A549 (cell line): ENCODE data around the gene SERPINF2. TPM values are rescaled to one million over a fixed set of nuclear protein-coding genes. Genes with fewer than 3 reads are reported as not detected.

Experiments
- ATAC-seq, 2 experiments: fragments of 200-7000 bp in 1 of 2; fragments of >200 bp in 1 of 2; cut with Nextera tagmentation in 1 of 2; cut with Tn5 transposase in 1 of 2; 3 replicates each; pipeline versions ENCODE4 v1.8.0 to v1.9.1; 2018 to 2020; ENCODE audit warnings: mild to moderate bottlenecking in 1 of 2, moderate library complexity in 1 of 2
- CTCF ChIA-PET: fragments of 300-600 bp; sonication (Branson Sonifier 250); formaldehyde crosslinking; extraction: SDS; loops from one replicate; lab custom pipeline; 2021; ENCODE audit warnings: antibody characterized with exemption, inconsistent platforms; lab: Yijun Ruan, JAX
- POLR2A ChIA-PET: fragments of 350-600 bp; formaldehyde crosslinking; extraction: SDS; loops from one replicate; lab custom pipeline; 2021; ENCODE audit warnings: antibody characterized with exemption, inconsistent platforms; lab: Yijun Ruan, JAX
- DNase-seq, 2 experiments: peaks; one replicate each; pipeline versions ENCODE4 v3.0.0 to v3.0.0-alpha.2; 2011 to 2016; ENCODE audit warnings: low read depth in 1 of 2, low spot score in 1 of 2
- FAIRE-seq: peaks from 2 replicates; lab custom pipeline; 2011; peaks lifted over from hg19 to GRCh38; lab: Jason Lieb, UNC
- H3K27ac ChIP-seq, 2 experiments: fragments of >200 bp; sonication (Bioruptor Twin); formaldehyde crosslinking; 3 replicates each; pipeline ENCODE4 v1.5.1; 2016 to 2017
- H3K4me1 ChIP-seq: fragments of >200 bp; sonication (Bioruptor Twin); formaldehyde crosslinking; 3 replicates; pipeline ENCODE4 v1.6.1; 2016
- H3K4me2 ChIP-seq: fragments of >200 bp; sonication (Bioruptor Twin); formaldehyde crosslinking; 3 replicates; pipeline ENCODE4 v1.6.1; 2016
- H3K4me3 ChIP-seq: fragments of >200 bp; sonication (Bioruptor Twin); formaldehyde crosslinking; 3 replicates; pipeline ENCODE4 v1.5.1; 2016
- H3K9me3 ChIP-seq: fragments of >200 bp; sonication (Bioruptor Twin); formaldehyde crosslinking; 3 replicates; pipeline ENCODE4 v1.6.1; 2016
- CHD2 ChIP-seq: fragments of 150-350 bp; IDR thresholded peaks from 2 replicates; pipeline ENCODE4 v1.6.1; 2014; ENCODE audit warnings: low read length; ENCODE audit not compliant: partially characterized antibody
- EHF ChIP-seq: fragments of 250-450 bp; sonication (Bioruptor Pico); IDR thresholded peaks from 2 replicates; pipeline ENCODE4 v1.5.0; 2020; ENCODE audit warnings: mild to moderate bottlenecking
- FOSB ChIP-seq: fragments of 250-450 bp; sonication (Bioruptor Pico); IDR thresholded peaks from 2 replicates; pipeline ENCODE4 v1.5.0; 2020; ENCODE audit warnings: mild to moderate bottlenecking, moderate library complexity
- HOXB13 ChIP-seq: fragments of 250-450 bp; sonication (Bioruptor Pico); IDR thresholded peaks from 2 replicates; pipeline ENCODE4 v1.5.0; 2020; ENCODE audit warnings: low read depth, mild to moderate bottlenecking, moderate library complexity
- HOXB5 ChIP-seq: fragments of 250-450 bp; sonication (Bioruptor Pico); IDR thresholded peaks from 2 replicates; pipeline ENCODE4 v1.5.0; 2020; ENCODE audit warnings: mild to moderate bottlenecking, moderate library complexity
- JUN ChIP-seq, 2 experiments: fragments of >200 bp; sonication (Bioruptor Twin); formaldehyde crosslinking; IDR thresholded peaks; 2 replicates in 1 of 2; 3 replicates in 1 of 2; pipeline ENCODE4 v1.6.1; 2016 to 2017
- JUNB ChIP-seq: fragments of >200 bp; sonication (Bioruptor Twin); formaldehyde crosslinking; IDR thresholded peaks from 2 replicates; pipeline ENCODE4 v1.6.1; 2016
- KDM5A ChIP-seq: fragments of 200-600 bp; sonication (generic); IDR thresholded peaks from 2 replicates; pipeline ENCODE4 v1.6.1; 2016; ENCODE audit warnings: antibody characterized with exemption, mild to moderate bottlenecking
- MAZ ChIP-seq: fragments of 150-350 bp; IDR thresholded peaks from 2 replicates; pipeline ENCODE4 v1.6.1; 2014; ENCODE audit warnings: antibody characterized with exemption, low read depth, low read length, borderline replicate concordance
- MYC ChIP-seq: IDR thresholded peaks from 2 replicates; pipeline ENCODE4 v1.6.1; 2012; ENCODE audit warnings: mild to moderate bottlenecking, inconsistent platforms, low read length, improper control_type of control experiment, borderline replicate concordance
- NPAS2 ChIP-seq: fragments of 250-450 bp; sonication (Bioruptor Pico); IDR thresholded peaks from 2 replicates; pipeline ENCODE4 v1.8.0; 2022; ENCODE audit warnings: mild to moderate bottlenecking, moderate library complexity, borderline replicate concordance
- NR3C1 ChIP-seq: fragments of >200 bp; sonication (Bioruptor Twin); formaldehyde crosslinking; IDR thresholded peaks from 3 replicates; pipeline ENCODE4 v1.6.1; 2017
- POLR2AphosphoS2 ChIP-seq: conservative IDR thresholded peaks from 2 replicates; pipeline ENCODE4 v1.6.1; 2012; ENCODE audit warnings: low read length, improper control_type of control experiment, inconsistent platforms
- RAD21 ChIP-seq, 2 experiments: fragments of >200 bp in 1 of 2; sonication (Bioruptor Twin) in 1 of 2; formaldehyde crosslinking in 1 of 2; IDR thresholded peaks in 1 of 2; conservative IDR thresholded peaks in 1 of 2; 2 replicates in 1 of 2; 3 replicates in 1 of 2; pipeline ENCODE4 v1.6.1; 2012 to 2018; ENCODE audit warnings: inconsistent platforms in 1 of 2
- RARB ChIP-seq: fragments of 250-450 bp; sonication (Bioruptor Pico); IDR thresholded peaks from 2 replicates; pipeline ENCODE4 v1.8.0; 2021; ENCODE audit warnings: mild to moderate bottlenecking, moderate library complexity
- RFX5 ChIP-seq: fragments of 450-650 bp; IDR thresholded peaks from 2 replicates; pipeline ENCODE4 v1.7.1; 2014; ENCODE audit warnings: antibody characterized with exemption, mild to moderate bottlenecking, moderate library complexity
- SMC3 ChIP-seq: fragments of >200 bp; sonication (Bioruptor Twin); formaldehyde crosslinking; IDR thresholded peaks from 3 replicates; pipeline ENCODE4 v1.6.1; 2018; ENCODE audit warnings: inconsistent platforms
- TP53 ChIP-seq: fragments of 250-450 bp; sonication (Bioruptor Pico); IDR thresholded peaks from 2 replicates; pipeline ENCODE4 v1.5.0; 2021; ENCODE audit warnings: mild to moderate bottlenecking, moderate library complexity
- ZC3H11A ChIP-seq: fragments of 450-650 bp; IDR thresholded peaks from 2 replicates; pipeline ENCODE4 v1.6.1; 2014; ENCODE audit warnings: antibody characterized with exemption, mild to moderate bottlenecking
- ZFP36 ChIP-seq: fragments of 450-650 bp; IDR thresholded peaks from 2 replicates; pipeline ENCODE4 v1.6.1; 2014; ENCODE audit warnings: borderline replicate concordance; ENCODE audit not compliant: partially characterized antibody
- ZNF302 ChIP-seq: fragments of 250-450 bp; sonication (Bioruptor Pico); IDR thresholded peaks from 2 replicates; pipeline ENCODE4 v1.9.0; 2021; ENCODE audit warnings: inconsistent platforms, mild to moderate bottlenecking, moderate library complexity
- ZSCAN20 ChIP-seq: fragments of 250-450 bp; sonication (Bioruptor Pico); IDR thresholded peaks from 2 replicates; pipeline ENCODE4 v1.8.0; 2022; ENCODE audit warnings: mild to moderate bottlenecking, moderate library complexity
- WGBS: methylation state at CpG from one replicate; pipeline ENCODE4 v1.1.6; 2017; ENCODE audit errors: missing lambda C conversion rate; 5-methylcytosine and 5-hydroxymethylcytosine counted together
- polyA plus RNA-seq, 4 experiments: library from polyadenylated mRNA; depleted of rRNA in 3 of 4; stranded (reverse); fragments of >200 nt; fragmentation: RNase III in 1 of 4; extraction: RNeasy Plus Mini Kit Qiagen cat#74134 plus additional on column Dnase treatment in 1 of 4; gene quantifications; 2 replicates in 3 of 4; 3 replicates in 1 of 4; pipeline ENCODE4 v1.2.3, GENCODE V29; 2011 to 2017
- TF ChIP-seq, protein P1 (sequence below): IDR thresholded peaks from 2 replicates; pipeline ENCODE4 v1.6.1; 2012
- TF ChIP-seq, protein P2 (sequence below): fragments of 200-600 bp; sonication (generic); IDR thresholded peaks from 2 replicates; pipeline ENCODE4 v1.6.1; 2016; ENCODE audit warnings: antibody characterized with exemption, mild to moderate bottlenecking, moderate library complexity
- TF ChIP-seq, protein P3 (sequence below): fragments of 250-450 bp; sonication (Bioruptor Pico); IDR thresholded peaks from 2 replicates; pipeline ENCODE4 v1.5.0; 2021; ENCODE audit warnings: mild to moderate bottlenecking, moderate library complexity, borderline replicate concordance
- TF ChIP-seq, protein P4 (sequence below): fragments of >200 bp; sonication (Bioruptor Twin); formaldehyde crosslinking; IDR thresholded peaks from 3 replicates; pipeline ENCODE4 v1.5.1; 2016
- TF ChIP-seq, protein P5 (sequence below): fragments of 450-650 bp; IDR thresholded peaks from 2 replicates; pipeline ENCODE4 v1.6.1; 2014; ENCODE audit warnings: antibody characterized with exemption
- TF ChIP-seq, protein P6 (sequence below): IDR thresholded peaks from 2 replicates; pipeline ENCODE4 v1.6.1; 2012; ENCODE audit warnings: low read depth, borderline replicate concordance

The SERPINF2 gene
- polyA plus RNA-seq, 2 of the 4 experiments (the other 2 are of a cell fraction), result 2.1 to 2.9 TPM

DNA sequence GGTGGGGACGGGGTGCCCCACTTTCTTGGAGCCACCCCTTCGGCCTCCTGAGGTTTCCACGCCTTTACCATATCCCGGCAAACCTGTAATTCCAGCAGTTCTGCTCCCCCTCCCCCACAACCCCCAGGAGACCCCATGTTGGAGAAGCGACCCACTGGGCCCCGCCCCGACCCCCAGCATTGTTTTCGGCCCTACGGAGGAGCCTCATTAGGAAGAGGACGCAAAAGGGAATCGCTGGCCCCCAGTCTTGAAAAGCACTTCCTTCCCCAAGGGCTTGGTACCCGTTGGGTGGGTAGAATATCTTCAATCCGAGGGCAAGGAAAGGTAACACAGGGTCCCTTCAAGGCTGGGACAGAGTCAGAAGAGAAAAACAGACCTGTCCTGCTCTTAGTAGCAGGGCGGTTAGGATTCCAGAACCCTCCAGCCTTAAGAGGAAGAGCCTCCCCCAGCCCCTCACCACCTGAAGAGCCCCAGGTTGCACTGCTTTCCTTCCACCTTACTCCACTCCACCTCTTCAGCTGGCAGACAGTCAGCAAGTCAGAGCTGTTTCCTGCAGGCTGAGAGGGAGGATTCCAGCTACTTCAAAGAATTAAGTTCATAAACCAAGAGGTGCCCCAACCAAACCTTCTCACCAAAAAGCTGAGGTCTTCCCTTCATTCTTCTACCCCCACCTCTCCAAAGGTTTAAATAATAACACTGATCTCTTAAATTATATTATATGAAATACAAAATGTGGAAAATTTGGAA is 31.7 kb upstream of the SERPINF2 start:
- WGBS, result 35% methylated on average over 11 of the region's 14 CpGs
- DNase-seq, result peak in 1 of 2 experiments; percentile 45
- CTCF ChIA-PET, result interaction anchor here (1.1 to 23.8 kb wide), 6 partner anchors 11 to 63 kb away, joined by 3 to 591 read pairs (median 10); partner anchors contain the start of gene SERPINF1
- Histone ChIP-seq H3K4me1 (peaks cover 44% of the 10 kb centered on the region), H3K9me3 (no peaks in the 10 kb centered on the region), H3K27ac (peak overlapping the region; percentile 87 to 93), H3K4me2 (peak overlapping the region; percentile 88), H3K4me3 (peak overlapping the region; percentile 78)
- no peak for FAIRE-seq
- POLR2A ChIA-PET, result no interaction called here
- ATAC-seq, result no peak
- peak; percentile 18 to 64; a peak in 1 of 5 replicates for TF ChIP-seq JUN (IDR thresholded peaks at IDR 0.05)
- no peak for TF ChIP-seq HOXB13 (CRISPR knock-in tag)
- TF ChIP-seq ZFP36, result no peak
- TF ChIP-seq SMC3, result no peak
- TF ChIP-seq, protein P1, sequence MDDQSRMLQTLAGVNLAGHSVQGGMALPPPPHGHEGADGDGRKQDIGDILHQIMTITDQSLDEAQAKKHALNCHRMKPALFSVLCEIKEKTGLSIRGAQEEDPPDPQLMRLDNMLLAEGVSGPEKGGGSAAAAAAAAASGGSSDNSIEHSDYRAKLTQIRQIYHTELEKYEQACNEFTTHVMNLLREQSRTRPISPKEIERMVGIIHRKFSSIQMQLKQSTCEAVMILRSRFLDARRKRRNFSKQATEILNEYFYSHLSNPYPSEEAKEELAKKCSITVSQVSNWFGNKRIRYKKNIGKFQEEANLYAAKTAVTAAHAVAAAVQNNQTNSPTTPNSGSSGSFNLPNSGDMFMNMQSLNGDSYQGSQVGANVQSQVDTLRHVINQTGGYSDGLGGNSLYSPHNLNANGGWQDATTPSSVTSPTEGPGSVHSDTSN, result no peak
- TF ChIP-seq EHF (CRISPR knock-in tag), result peak; percentile 86; the same call in 1 of the 2 replicates
- no peak for TF ChIP-seq MYC
- TF ChIP-seq TP53 (CRISPR knock-in tag), result peak; percentile 94
- TF ChIP-seq RAD21 (conservative IDR thresholded peaks at IDR 0.05 in 1 of 2, IDR thresholded peaks at IDR 0.05 in 1 of 2), result no peak
- TF ChIP-seq NR3C1, result no peak
- no peak for TF ChIP-seq JUNB
- TF ChIP-seq, protein P2, sequence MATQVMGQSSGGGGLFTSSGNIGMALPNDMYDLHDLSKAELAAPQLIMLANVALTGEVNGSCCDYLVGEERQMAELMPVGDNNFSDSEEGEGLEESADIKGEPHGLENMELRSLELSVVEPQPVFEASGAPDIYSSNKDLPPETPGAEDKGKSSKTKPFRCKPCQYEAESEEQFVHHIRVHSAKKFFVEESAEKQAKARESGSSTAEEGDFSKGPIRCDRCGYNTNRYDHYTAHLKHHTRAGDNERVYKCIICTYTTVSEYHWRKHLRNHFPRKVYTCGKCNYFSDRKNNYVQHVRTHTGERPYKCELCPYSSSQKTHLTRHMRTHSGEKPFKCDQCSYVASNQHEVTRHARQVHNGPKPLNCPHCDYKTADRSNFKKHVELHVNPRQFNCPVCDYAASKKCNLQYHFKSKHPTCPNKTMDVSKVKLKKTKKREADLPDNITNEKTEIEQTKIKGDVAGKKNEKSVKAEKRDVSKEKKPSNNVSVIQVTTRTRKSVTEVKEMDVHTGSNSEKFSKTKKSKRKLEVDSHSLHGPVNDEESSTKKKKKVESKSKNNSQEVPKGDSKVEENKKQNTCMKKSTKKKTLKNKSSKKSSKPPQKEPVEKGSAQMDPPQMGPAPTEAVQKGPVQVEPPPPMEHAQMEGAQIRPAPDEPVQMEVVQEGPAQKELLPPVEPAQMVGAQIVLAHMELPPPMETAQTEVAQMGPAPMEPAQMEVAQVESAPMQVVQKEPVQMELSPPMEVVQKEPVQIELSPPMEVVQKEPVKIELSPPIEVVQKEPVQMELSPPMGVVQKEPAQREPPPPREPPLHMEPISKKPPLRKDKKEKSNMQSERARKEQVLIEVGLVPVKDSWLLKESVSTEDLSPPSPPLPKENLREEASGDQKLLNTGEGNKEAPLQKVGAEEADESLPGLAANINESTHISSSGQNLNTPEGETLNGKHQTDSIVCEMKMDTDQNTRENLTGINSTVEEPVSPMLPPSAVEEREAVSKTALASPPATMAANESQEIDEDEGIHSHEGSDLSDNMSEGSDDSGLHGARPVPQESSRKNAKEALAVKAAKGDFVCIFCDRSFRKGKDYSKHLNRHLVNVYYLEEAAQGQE, result peak; percentile 48; the same call in 1 of the 2 replicates
- TF ChIP-seq RARB, result peak; percentile 11; the same call in 1 of the 2 replicates
- TF ChIP-seq ZSCAN20 (CRISPR knock-in tag), result peak; percentile 54
- TF ChIP-seq NPAS2 (CRISPR knock-in tag), result no peak
- TF ChIP-seq MAZ, result no peak
- TF ChIP-seq, protein P3, sequence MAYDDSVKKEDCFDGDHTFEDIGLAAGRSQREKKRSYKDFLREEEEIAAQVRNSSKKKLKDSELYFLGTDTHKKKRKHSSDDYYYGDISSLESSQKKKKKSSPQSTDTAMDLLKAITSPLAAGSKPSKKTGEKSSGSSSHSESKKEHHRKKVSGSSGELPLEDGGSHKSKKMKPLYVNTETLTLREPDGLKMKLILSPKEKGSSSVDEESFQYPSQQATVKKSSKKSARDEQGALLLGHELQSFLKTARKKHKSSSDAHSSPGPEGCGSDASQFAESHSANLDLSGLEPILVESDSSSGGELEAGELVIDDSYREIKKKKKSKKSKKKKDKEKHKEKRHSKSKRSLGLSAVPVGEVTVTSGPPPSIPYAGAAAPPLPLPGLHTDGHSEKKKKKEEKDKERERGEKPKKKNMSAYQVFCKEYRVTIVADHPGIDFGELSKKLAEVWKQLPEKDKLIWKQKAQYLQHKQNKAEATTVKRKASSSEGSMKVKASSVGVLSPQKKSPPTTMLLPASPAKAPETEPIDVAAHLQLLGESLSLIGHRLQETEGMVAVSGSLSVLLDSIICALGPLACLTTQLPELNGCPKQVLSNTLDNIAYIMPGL, result peak; percentile 72; the same call in 1 of the 2 replicates
- TF ChIP-seq, protein P4, sequence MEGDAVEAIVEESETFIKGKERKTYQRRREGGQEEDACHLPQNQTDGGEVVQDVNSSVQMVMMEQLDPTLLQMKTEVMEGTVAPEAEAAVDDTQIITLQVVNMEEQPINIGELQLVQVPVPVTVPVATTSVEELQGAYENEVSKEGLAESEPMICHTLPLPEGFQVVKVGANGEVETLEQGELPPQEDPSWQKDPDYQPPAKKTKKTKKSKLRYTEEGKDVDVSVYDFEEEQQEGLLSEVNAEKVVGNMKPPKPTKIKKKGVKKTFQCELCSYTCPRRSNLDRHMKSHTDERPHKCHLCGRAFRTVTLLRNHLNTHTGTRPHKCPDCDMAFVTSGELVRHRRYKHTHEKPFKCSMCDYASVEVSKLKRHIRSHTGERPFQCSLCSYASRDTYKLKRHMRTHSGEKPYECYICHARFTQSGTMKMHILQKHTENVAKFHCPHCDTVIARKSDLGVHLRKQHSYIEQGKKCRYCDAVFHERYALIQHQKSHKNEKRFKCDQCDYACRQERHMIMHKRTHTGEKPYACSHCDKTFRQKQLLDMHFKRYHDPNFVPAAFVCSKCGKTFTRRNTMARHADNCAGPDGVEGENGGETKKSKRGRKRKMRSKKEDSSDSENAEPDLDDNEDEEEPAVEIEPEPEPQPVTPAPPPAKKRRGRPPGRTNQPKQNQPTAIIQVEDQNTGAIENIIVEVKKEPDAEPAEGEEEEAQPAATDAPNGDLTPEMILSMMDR, result no peak
- TF ChIP-seq CHD2, result no peak
- no peak for TF ChIP-seq KDM5A
- TF ChIP-seq FOSB (CRISPR knock-in tag), result peak; percentile 98
- TF ChIP-seq ZNF302, result no peak
- TF ChIP-seq HOXB5 (CRISPR knock-in tag), result peak; percentile 58
- TF ChIP-seq POLR2AphosphoS2, result peak; percentile 99
- no peak for TF ChIP-seq RFX5
- TF ChIP-seq ZC3H11A, result no peak
- TF ChIP-seq, protein P5, sequence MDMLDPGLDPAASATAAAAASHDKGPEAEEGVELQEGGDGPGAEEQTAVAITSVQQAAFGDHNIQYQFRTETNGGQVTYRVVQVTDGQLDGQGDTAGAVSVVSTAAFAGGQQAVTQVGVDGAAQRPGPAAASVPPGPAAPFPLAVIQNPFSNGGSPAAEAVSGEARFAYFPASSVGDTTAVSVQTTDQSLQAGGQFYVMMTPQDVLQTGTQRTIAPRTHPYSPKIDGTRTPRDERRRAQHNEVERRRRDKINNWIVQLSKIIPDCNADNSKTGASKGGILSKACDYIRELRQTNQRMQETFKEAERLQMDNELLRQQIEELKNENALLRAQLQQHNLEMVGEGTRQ, result no peak
- TF ChIP-seq, protein P6, sequence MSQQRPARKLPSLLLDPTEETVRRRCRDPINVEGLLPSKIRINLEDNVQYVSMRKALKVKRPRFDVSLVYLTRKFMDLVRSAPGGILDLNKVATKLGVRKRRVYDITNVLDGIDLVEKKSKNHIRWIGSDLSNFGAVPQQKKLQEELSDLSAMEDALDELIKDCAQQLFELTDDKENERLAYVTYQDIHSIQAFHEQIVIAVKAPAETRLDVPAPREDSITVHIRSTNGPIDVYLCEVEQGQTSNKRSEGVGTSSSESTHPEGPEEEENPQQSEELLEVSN, result 0 out of 2 replicates have a peak, but pooled peaks have one; percentile 11
